ENCODE results near the gene DDX1.

GRCh38 chr2:15557887-15558311 is 33.8 kb upstream of the DDX1 start:
- no peak for TF ChIP-seq CTCF (IDR thresholded peaks at IDR 0.05)
- TF ChIP-seq EP300 (IDR thresholded peaks at IDR 0.05) = no peak

Data from ovary (tissue), 3 donors.